ENCODE results near the gene UBR4.

The UBR4 gene

DNA sequence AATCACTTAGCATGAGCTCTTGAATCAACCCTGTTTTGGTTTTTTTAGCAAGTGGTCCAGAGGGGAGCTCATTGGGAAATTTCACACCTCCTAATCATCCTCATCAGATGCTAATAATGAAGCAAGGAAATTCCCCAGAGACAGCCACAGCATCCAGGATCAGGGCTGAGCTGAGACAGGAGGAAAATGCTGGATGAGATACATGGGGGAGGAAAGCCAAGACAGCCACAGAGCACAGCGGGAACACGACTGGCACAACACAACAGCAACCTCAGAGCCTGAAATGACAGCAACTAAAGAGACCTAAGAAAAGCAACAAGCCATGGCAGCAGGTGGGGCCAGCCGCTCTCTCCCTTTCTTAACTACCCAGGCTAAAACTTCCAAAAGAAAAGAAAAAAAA, 70.4 kb downstream of the UBR4 start:
- DNase-seq (ENCODE audit: low spot score), result no peak

GRCh38 chr1:19138958-19139581, 71.0 kb downstream of the UBR4 start:
- no peak for DNase-seq (ENCODE audit: low spot score)

DNA sequence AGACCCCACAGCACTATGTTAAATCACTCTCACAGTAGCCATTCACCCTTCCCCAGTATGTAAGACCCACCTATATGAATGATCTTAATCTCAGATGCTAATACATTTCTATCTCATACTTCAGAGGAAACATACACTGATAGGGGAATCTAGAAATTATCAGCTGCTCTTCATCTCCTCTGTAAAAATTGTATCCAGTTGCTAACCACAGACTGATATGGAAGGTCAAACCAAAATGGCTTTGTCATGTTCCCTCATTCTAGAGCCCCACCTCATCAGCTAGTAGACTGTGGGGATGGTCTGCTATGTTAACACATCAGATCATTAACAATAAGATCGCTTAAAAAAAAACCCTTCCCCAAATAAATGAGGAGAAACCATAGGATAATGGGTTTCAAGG, 71.7 kb downstream of the UBR4 start:
- no peak for DNase-seq (ENCODE audit: low spot score)

DNA sequence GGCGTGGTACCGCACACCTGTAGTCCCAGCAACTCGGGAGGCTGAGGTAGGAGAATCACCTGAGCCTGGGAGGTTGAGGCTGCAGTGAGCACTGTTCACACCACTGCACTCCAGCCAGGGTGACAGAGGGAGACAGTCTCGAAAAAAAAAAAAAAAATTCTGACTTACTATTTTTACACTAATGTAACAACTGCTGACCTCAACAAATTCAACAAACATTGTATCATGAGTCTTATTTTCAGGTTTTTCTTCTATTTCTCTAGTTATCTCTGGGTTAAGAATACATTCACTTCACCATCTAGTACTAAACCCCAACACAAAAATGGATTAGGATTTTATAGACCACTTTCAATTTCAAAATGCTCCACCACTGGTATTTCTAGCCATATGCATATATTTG, 72.9 kb downstream of the UBR4 start:
- DNase-seq (ENCODE audit: low spot score), result no peak

- no peak for DNase-seq (ENCODE audit: low spot score)
Observed at GRCh38 chr1:19133360-19133759, 76.7 kb downstream of the UBR4 start.

DNA sequence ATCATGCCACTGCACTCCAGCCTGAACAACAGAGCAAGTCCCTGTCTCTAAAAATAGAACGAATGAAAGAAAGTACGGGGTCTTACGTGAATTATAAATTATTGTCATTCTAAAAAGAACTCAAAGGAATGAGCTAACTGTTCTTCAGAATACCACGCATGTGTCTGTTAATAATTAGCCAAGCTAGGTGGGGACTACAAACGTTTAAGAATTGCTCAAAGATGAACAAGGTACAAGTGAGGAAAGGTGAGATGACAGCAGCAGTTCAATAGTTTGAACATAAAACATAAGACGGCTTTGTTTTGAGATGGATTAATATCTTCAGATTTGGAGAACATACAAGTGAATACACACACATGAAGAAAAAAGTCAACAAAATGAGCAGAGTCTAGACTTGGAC, 79.6 kb downstream of the UBR4 start:
- DNase-seq (ENCODE audit: low spot score), result no peak

GRCh38 chr1:19128968-19129514, 81.0 kb downstream of the UBR4 start:
- no peak for DNase-seq (ENCODE audit: low spot score)

DNA sequence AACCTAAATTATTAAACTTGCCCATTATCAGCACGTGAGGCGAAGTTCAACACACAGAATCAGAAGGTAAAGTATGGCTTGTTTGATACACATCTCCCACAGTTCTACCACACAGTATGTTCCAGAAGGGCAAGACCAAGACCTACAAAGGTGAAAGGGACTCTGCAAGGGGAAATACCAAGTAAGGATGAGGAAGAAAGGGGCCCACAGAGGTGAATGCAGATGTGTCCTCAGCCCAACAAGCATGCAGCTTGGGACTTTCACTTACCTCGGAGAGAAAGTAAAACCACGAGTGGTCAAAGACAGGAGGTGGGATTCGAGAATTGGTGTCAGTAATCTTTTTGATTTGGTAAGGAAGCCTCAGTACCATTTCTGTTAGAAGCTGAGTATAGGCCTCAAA, 85.8 kb downstream of the UBR4 start:
- DNase-seq (ENCODE audit: low spot score), result no peak

- DNase-seq (ENCODE audit: low spot score), result no peak
Observed at GRCh38 chr1:19123837-19124236, 86.2 kb downstream of the UBR4 start.

GRCh38 chr1:19122668-19123067, 87.4 kb downstream of the UBR4 start:
- DNase-seq (ENCODE audit: low spot score), result peak; percentile 29

DNA sequence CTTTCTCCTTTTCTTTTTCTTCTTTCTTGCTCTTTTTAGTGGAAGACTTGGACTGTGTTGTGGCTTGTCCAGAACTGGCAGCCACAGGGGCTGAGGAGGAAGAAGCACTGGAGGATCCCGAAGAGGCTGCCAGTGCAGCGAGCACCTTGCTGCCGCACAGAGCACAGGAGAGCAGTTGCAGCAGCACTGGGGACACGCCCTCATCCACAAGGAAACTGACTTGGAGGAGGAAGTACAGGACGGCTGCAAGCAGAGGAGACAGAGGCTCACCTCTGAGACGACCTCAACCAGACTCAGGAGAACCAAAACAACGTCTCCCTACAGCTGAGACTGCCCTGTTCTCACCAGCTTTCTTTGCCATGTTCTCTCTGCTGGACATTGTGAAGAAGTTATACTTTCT, 88.9 kb downstream of the UBR4 start:
- no peak for DNase-seq (ENCODE audit: low spot score)

- DNase-seq (ENCODE audit: low spot score), result no peak
Observed at GRCh38 chr1:19120070-19120469, 90.0 kb downstream of the UBR4 start.

GRCh38 chr1:19115082-19115808, 94.8 kb downstream of the UBR4 start:
- DNase-seq (ENCODE audit: low spot score), result no peak

DNA sequence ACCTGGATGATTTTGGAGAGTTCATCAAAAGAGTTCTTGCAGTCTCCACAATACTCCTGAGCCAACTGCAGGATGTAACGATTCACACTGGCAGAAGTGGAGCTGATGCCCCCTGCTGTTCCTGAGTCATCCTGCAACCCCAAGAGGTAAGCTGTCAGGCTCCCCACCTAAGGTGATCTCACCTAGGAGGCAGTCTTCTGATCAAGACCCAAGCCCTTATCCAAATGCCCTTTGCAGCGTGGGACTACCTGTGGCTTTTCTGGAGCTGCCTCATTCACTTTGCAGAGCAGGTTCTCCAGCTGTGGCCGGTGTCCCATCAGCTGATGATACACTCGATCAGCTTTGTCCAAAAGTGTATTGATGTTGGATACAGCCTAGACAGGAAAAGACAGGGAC, 96.4 kb downstream of the UBR4 start:
- DNase-seq (ENCODE audit: low spot score), result peak; percentile 52

DNA sequence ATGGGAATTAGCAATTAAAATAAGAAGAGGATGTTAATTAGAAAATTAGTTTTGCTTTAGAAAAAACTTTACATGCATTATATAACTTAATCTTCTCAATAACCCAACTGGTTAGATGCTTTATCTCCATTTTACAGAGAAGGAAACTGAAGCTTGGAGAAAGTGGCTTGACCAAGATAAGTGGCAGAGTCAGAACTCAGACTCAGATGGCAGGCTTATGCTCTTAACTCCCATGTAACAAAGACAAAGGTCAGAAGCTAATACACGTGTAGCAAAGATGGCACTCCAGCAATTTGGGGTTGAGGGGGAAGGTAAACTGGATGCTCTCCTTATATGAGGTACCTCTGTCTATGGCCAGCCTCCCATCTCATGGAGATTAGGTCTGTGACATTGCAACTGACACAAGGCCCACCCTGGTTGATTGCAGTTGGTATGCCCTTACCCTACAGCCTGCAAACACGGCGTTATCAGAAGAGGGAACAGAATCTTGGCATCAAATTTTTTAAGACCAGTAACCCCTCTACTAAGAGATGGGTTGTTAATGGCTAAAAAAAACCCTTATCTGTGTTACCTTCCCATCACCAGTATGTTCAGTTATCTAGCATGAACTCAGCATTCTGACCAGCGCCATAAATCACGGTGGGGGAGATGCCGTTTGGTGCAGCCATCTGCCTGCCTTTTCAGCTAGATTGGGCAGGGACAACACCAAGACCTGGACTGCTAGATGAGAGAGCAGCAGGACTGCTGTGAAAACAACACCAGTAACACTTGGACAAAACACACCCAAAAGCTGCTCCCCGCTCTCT, 97.0 kb downstream of the UBR4 start:
- DNase-seq (ENCODE audit: low spot score), result no peak

DNA sequence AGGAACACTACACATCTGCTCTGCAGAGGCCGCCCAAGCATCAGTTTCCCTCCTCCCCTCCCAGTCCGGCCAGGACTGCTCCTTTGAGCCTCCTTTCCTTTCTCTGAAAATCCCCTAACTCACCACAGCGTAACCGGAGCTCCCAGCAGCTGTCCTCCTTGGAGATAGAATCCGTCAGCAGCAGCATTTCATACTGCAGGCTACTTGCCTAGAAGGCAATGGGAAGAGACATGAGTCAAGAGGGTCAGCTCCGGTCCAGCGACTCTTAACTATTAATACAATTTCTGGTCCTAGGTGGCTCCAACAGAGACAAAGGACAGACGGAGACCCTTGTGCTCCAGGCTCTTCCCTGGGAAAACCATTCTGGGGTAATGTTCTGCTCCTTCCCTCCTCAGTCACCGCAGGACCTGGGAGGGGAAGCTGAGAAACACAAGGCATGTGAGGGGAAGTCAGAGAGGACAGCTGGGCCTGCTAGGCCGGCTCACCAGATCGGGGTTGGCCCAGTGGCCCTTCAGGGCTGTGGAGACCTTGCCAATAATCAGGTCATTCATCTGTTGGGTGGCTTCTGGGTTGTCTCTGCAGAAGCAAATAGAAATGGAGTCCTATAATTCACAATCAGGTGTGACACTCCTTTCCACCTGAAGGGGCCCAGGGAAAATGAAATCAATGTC, 99.7 kb downstream of the UBR4 start:
- no peak for DNase-seq (ENCODE audit: low spot score)

DNA sequence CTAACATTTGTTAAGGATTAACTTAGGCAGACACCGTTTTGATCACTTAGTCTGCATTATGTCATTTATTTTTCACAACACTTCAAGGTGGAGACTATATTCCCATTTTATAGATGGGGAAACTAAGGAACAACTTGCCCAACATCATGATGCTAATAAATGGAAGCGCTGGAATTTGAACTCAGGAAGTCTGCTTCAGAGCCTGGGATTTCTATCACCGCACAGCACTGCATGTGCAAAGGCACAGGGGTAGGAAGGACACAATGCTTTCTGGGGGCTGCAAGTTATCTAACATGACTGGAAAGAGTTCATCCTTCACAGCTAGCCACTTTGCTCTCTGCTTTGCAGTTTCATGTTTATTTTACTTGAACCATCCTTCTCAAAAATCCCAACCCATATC, 100.5 kb downstream of the UBR4 start:
- DNase-seq (ENCODE audit: low spot score), result no peak

DNA sequence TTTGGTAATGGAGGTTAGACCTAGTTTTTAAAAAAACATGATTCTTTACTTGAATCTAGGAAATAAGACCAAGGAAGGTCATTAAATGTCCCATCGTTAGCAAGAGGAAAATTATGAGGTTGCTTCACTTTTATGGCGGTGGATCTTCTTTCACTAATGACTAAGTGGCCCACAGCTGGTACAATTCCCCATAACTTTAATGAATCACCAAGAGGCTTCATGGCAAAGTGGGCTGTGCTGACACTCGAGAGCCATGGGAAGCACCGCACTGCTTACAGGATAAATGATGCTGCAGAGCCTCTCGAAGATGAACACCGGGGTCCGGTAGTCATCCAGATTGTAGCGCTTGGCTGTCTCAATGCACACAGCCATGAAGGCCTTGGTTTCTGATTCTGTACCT, 108.8 kb downstream of the UBR4 start:
- no peak for DNase-seq (ENCODE audit: low spot score)

GRCh38 chr1:19100028-19100427, 110.0 kb downstream of the UBR4 start:
- no peak for DNase-seq (ENCODE audit: low spot score)

GRCh38 chr1:19096990-19097389, 113.1 kb downstream of the UBR4 start:
- no peak for DNase-seq (ENCODE audit: low spot score)

- DNase-seq (ENCODE audit: low spot score), result peak; percentile 57
Observed at GRCh38 chr1:19096036-19096833, 113.8 kb downstream of the UBR4 start.

Measured in AG20443 (cell line).